Activated CD4-positive, alpha-beta T cell treated with anti-CD3 and anti-CD28 coated beads for 24 hours (primary cell): ENCODE measurements around the gene AFF1.
"Not testable (repeated sequence)": the region's sequence is repeated elsewhere in the genome, so short reads cannot be mapped to it uniquely, and the experiment has no call there.

Experiments
- DNase-seq, 2 donors: peaks; one replicate each; pipeline ENCODE4 v3.0.0-alpha.2; 2020; ENCODE audit warnings: low read depth in 2 of 2

AFF1 gene

DNA sequence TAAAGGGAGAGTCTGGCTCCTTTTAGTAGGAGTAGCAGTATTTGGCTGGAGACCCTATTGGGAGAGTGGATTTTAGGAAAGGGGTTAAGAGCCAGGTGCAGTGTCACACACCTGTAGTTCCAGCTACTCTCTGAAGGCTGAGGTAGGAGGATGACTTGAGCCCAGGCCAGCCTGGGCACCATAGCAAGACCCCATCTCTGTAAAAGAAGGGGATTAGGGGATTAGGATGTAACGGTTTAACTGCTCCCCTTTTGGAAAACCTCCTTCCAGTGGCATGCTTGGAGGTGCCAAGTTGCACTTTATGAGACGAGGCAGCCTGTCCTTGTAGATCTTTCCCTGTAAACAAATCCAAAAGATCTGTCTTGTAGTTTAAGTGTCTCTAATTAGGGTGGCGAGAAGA lies 145.7 kb downstream of the AFF1 start:
- DNase-seq: no peak

DNA sequence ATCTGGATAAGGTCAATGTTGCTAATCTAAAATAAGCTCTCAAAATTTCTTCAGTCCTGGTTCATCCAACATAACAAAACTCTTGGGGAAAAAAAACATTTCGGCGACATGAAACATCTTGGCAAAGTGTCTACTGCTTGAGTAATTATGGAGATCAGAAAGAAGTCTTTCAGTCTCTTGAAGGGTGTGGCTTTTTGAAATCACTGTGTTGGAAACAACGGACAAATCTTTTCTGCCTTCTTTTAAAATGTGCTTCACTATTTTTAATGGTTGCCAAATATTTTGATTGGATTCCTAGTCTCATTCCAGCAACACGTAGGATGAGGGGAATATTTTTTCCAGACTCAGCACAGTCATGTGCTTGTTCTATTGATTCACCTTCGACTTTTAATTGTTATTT lies 147.0 kb downstream of the AFF1 start:
- DNase-seq: no peak

DNA sequence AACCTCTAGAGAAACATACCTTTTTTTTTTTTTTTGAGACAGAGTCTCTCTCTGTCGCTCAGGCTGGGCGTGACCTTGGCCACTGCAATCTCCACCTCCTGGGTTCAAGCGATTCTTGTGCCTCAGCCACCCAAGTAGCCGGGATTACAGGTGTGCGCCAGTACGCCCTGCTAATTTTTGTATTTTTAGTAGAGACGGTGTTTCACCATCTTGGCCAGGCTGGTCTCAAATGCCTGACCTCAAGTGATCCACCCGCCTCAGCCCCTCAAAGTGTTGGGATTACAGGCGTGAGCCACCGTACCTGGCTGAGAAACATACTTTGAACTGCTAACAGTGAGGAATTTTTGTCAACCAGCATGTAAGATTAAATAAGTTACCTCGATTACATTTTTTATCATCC lies 150.9 kb downstream of the AFF1 start:
- DNase-seq: not testable (repeated sequence)

DNA sequence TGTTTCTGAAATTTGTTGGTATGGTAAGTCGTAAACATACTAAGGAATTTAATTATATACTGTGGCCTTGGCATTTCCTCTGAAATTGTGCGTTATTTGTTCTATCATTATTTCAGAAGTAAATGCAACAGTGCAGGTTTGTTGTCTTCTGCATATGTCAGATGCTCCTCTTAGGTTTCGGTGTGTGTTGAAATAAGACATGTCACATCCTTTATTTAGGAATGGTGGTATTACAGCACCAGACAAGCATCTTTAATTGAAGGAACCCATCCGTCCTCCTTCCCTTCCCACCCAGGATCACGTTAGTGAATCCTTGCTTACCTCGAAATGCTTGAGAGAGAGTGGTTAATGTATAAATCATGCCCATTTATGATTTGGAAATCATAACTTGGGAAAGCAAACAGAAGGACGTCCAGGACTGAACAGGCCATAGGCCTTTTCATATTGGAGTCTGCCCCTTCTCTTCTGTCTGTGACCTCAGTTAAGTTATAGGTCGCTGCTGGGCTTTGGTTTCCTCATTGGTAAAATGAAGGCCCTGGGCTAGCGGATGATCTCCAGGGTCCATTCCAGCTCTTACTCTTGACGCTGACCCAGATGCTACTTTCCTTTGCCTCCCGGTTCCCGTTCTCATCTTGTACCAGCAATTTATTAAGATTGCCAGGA lies 151.5 kb downstream of the AFF1 start:
- DNase-seq: no peak

DNA sequence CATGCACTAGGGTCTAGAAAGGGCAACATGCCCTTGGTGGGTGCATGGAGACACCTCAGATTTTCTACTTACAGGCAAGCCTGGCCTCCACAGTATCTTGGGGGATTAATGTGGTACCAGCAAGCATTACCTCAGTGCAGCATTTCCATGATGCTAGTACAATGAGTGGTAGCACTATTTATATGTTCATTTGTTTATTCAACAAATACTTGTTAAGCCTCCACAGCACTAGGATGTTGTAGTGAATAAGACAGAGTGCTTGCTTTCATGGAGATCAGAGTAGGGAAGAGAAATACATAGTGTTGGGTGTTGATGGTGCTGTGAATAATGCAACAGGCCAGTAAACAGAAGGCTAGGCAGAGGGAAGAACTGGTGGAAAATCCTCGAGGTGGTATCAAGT lies 152.2 kb downstream of the AFF1 start:
- DNase-seq: no peak

DNA sequence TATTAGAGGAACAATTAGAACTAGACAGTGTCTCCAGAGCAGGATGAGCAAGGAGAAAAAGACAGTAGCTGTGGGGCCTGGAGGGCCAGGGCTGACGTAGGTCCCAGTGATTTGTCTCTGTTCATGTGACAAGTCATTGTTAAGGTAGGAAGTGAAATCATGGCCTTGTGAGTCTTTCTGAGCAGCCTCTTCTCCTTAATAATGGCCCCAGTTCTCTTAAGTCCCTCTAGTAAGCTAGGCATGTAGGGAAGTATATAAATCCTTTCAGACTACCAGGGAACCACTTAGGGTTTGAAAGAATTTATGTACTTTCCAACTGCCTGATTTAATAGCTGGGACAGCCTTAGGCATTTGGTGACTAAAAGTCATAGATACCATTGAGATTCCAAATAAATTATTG lies 152.6 kb downstream of the AFF1 start:
- DNase-seq: no peak

DNA sequence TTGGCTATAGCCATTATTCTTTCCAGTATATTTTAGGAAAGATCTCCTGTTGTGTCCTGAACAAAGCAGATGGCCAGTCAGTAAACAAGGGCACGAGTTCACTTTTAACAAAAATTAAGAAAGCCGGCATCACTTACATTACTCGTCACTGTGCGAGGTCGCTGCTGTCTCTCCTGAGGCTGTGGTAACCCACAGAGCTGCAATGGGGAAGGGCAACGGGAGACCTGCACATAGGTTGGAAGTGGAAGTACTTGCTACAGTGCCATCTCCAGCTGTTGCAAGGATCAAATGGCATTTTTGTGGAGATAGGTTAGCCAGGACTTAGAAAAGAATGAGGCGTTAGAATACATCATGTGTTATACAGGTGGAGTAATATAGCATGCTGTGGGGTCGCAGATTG lies 153.4 kb downstream of the AFF1 start:
- no peak for DNase-seq

DNA sequence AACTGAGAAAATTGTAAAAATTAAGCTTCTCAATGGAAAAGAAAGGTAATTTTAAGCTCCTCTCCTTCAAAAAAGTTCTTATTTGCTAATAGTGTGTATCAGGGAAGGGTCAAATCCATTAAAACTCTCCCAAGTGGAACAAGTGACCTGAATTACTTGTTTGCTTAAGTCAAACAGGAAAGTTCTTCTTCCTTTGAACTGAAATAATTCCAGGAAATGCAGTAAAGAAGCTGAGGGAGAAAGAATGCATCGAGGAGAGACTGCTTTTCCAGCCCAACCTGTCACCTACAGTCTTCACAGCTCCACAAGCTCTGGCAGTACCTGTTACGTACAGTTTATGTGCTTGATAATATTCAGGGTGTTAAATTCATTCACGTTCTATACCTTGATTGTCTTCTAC lies 154.6 kb downstream of the AFF1 start:
- no peak for DNase-seq

DNA sequence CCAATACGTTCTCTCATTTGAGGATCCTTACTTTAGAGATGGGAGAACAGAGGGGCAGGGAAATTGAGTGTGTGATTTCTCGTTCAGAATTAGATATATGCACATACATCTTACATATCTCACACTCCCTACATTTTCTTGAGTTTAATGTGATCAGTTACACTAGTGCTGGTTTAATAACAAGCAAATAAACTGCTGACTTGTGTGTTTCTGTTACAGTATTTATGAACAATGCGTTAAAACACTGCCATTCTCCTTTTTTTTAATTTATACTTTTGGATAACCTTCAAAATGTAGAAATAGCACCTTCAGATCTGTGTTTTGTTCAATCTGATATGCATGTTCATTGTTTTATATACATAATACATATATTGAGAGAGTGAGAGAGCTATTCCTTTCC lies 155.5 kb downstream of the AFF1 start:
- DNase-seq: no peak

DNA sequence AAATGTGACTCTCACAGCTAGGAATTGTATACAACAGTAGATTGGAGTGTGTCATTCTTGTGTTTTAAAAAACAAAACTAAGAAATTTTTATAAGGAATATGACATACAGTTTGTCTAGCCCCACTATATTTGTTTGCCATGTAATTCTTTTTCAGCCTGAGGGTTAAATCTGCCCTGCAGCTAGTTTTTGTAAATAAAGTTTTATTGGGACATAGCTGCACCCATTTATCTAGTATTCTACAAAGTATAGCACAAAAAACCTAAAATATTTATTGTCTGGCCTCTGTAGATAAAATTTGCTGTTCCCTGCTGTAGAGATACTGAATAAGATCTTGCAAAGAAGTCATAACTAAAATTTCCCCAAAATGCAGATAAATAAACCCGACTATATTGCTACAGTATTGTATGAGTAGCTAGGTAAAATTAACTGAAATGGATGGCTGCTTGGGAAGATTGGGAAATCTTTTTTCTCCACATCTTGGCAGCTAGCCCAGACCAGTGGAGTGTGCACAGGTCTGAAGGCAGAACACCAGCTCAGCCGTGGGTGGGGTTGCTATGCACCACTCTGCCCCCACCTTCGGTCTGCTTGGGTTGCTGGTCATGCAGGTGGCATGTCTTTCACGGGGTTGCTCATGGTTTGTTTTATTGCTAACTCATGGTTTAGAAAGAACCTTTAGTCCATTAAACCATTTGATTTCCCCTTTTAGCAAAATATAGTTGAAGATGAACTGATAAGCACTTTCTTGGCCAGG lies 157.8 kb downstream of the AFF1 start:
- no peak for DNase-seq

DNA sequence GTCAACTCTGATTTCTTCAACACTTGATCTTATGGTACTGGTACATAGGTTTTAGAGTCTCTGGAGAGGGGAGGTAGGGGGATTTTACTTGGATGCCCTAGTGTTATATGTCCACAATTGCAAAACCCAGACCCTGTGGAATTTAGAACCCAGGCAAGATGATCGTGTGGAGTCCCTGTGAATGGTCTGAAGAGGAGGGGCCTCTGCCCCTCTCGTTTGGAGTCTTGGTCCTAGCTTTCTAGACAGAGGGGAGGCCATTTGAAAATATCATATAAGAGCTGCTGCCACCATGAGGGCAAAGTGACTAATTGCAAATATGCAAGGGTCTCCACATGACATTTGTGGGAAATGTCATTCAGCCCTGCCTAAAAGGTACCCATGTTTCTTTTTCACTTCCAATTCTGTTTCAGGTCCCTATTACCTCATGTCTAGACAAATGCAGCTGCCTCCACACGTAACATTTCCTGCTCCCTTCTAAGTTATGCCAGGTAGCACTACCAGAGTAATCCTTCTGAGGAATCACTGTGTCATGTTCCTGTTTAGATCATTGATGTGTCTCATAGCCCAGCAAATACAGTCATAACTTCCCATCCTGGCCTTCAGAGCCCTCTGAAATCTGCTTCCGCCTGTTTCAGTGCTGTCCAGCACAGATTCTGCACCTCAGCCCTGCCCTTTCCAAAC lies 158.8 kb downstream of the AFF1 start:
- DNase-seq: no peak

DNA sequence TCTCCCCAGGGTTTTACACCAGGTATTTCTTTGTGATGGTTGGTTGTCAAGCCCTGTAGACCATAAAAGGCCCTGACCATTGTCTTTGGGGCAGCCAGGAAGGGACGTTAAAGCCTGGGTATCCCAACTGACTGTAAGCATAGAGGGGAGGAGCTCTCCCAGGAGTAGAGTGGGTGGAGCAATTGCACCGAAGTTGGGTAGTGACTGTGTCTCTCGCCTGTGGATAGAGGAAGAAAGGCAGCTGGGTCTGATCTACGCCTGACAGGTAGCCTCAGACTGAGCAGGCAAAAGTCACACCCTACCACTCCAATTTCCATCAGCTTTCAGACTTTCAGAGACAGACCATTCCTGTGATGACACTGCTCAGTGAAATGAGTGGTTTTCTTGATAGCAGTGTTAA lies 162.3 kb downstream of the AFF1 start:
- DNase-seq: no peak

DNA sequence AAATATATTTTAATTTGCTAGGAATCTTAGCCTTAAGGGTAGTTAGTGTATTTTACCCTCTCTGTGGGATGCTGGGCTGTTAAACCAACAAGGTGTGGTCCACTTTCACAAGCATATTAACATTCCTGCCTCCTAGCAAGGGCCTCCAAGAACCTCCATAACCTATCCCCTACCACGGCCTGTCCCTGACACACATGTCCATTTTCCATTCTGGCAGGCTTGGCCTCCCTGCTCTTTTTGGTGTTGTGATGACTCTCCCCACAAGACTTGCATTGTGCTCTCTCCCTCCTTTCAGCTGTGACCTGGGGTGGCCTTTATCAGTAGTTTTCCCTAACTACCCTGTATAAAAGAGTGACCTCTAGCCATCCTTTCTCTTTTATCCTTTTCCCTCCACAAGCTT lies 165.4 kb downstream of the AFF1 start:
- no peak for DNase-seq

DNA sequence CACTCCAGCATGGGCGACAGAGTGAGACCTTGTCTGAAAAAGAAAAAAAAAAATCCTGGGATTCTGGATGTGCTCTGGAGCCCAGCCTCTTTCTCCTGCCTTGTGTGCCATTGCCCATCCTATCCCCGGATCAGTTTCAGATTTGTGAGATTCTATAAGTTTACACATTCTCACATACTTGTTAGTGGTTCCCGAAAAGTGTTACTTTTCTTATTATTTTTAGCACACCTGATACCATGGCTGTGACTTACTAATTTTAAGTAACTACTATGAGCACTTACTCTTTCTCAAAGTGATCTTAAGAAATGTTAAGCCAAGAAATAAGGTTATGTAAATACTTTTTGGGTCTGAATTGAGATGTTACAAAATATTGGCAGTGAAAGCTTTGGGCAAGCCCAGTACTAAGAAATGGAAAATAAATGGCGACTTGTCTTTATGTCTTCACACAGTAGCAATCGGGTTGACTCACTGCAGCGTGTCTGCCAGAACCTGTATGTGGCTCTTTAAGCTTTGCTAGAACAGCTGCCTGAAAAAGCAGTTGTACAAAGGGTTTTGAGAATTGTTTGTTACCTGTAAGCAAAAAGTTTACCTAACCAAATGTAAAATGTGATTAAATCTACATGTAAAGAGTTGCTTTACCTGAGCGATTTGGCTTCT lies 166.9 kb downstream of the AFF1 start:
- DNase-seq: no peak

DNA sequence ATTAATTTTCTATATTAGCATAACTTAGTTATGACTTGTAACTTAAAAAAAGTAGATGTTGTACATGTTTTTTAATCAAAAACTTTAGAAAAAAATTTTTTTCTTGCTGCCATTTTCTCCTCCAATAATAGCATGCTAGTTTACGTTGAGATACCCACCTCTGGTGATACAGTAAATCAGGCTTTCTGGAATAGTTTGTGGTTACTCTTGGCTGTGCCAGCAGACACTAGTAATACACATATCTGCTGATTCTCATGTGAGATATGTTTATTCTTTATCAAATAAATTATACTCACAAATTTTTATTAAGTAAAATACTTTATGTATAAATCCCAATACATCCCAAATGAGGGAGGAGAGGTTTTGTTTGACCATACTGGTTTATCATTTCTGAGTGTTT lies 168.3 kb downstream of the AFF1 start:
- DNase-seq: no peak

DNA sequence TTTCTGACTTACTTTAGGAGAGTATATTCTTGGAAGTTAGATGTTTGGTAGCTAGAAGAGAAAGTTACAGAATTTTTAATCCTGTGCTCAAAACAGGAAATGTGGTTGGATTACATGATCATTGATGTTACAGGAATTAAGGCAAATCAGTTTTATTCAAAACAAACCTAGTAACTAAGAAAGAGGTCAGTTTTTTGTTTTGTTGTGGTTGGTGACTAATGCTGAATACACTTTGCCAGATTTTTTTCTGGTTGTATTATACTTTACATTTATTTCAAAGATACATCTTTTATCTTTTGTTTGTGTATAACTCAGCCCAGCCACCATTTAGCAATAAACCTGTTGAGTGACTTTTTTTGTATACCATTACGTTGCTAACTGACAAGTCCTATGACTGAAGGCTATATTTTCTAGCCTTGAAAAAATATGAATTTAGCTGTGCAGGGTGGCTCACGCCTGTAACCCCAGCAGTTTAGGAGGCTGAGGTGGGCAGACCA lies 168.9 kb downstream of the AFF1 start:
- DNase-seq: no peak

DNA sequence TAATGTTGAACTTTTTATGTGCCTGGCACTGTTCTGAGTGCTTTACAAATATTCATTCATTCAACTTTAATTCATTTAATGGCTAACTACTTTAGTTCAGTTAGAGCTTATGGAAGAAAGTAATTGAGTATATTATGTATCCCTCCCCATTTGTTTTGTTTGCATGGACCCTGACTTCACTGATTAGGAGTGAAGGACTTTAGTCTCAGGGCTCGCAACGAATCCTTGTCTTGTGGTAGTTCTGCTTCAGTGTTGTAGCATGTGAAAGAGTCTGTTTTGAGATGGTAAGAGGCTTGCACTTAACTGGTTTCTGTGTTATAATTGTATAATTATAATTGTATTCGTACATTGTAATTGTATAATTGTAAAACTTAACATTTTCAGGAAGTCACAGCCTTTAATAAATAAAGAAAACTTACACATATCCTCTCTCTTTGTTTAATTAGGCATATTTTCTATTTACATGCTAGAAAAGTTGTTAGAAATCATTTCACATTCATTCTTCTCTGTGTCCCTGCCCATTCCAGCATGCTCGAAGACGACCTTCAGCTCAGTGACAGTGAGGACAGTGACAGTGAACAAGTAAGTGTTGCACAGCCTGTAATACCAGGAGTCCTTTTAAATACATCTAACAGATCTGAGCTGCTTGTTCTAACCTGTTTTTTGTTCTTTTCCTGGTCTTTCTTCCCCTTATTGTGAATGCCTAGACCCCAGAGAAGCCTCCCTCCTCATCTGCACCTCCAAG lies 170.5 kb downstream of the AFF1 start:
- DNase-seq: no peak

DNA sequence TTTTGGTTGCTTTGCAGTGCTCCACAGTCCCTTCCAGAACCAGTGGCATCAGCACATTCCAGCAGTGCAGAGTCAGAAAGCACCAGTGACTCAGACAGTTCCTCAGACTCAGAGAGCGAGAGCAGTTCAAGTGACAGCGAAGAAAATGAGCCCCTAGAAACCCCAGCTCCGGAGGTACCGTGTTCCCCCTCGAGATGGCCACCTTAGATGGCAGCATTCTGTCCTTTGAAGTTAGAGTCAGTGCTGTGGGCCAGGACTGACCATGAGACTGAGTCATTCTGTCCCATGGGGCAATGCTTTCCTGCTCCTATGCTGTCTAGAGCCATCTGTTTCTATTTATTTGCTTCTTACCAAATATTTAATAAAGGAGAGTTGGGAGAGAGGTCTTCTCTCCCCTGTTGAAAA lies 173.3 kb downstream of the AFF1 start:
- no peak for DNase-seq

DNA sequence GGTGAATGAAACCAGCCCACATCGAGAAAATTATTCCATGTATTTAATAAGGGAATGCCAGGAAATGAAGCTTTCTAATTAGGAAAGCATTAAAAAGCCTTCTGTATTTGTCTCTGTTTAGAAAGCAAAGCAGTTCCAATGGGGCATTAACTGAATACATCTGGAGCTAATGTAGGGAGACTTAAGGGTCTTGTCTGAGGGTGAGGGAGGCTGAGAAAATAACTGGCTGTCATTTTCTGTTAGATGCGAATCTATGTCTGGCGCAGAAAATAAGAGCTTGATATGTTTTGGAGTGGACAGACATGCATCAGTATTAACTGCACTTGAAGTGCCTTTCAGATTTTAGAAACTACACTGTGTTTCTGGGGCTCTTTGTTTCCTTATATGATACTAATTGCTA lies 174.3 kb downstream of the AFF1 start:
- DNase-seq: no peak

DNA sequence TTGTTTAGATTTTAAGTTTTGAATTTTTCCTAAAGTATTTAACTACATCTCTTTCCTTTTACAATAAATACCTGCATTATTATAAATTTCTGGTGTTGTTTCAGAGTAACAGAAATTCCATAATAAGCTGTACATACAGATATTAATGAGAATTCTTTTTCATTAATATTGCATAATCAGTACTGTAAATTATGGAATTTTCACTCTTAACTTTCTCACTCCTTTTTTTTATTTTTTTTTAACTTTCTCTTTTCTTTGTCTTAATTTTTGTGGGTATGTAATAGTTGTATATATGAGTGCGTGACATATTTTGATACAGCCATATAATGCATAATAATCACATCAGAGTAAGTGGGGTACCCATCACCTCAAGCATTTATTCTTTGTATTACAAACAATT lies 175.1 kb downstream of the AFF1 start:
- no peak for DNase-seq

DNA sequence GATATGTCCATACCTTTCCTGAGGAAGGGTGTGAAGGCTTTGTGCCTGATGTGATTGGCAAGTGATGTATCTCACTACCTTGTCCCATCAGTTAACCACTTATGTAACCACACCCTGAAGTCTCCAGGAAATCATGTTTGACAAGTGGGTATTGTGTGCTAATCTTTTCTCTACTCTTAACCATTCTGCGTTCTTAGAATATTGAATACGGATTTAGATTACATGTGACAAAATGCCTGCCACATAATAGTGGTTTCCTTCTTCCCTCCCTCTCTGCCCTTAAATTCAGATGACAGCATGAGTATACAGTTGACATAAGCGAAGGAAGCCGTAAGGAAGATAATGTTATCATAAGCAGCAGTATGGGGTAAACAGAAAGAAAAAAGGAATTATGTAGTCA lies 177.3 kb downstream of the AFF1 start:
- DNase-seq: no peak
